ENCODE measurements around the gene LDLRAP1.

The LDLRAP1 gene

DNA sequence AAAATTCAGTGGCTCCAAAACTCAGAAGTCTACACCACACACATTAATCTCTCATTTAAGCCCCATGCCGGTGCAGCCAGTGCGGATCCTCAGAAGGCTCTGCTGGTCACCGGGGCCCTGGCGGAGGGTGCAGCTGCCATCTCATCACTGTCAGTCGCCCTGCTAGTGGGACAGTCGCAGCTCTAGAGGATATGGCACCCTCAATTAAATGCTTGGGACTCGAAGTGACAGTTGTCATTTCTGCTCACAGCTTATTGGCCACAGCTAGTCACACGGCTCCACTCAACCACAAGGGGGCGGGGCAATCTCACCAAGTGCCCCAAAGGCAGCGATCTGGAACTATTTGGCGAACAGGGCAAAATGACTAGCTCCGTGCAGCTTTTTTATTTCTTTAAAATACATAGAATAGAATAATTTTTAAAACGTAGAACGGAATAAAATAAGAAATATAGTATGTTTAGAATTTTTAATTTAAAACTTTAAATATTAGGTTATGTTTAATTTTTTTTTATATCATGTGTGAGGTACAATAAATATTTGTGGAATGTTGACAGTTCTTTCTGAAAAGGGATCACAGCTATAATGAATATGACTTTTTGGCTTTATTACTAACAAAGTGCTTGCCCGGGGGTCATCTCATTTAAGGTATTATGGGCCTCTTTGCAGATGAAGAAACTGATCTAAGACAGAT, 65.2 kb downstream of the LDLRAP1 start:
- peak; percentile 77 to 85 for DNase-seq (ENCODE audit: low read depth in 2 of 2)

DNA sequence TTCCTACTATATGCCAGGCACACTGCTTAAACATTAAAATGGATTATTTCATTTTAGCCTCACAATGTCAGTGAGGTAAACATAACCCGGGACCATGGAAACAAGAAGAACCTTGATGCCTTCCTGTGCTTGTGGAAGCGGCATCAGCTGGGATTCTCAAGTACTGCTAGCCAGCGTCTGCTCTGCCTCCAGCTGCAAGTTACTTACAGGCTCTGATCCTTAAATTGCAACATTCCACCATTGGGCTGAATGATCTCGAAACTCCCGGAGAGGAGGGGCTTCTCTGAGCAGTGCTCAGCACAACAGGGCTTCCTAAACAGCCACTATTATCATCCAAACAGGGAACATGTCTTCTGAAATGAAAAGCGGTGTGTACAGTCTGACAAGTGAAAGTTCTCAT, 66.5 kb downstream of the LDLRAP1 start:
- DNase-seq (ENCODE audit: low read depth in 2 of 2) = no peak

DNA sequence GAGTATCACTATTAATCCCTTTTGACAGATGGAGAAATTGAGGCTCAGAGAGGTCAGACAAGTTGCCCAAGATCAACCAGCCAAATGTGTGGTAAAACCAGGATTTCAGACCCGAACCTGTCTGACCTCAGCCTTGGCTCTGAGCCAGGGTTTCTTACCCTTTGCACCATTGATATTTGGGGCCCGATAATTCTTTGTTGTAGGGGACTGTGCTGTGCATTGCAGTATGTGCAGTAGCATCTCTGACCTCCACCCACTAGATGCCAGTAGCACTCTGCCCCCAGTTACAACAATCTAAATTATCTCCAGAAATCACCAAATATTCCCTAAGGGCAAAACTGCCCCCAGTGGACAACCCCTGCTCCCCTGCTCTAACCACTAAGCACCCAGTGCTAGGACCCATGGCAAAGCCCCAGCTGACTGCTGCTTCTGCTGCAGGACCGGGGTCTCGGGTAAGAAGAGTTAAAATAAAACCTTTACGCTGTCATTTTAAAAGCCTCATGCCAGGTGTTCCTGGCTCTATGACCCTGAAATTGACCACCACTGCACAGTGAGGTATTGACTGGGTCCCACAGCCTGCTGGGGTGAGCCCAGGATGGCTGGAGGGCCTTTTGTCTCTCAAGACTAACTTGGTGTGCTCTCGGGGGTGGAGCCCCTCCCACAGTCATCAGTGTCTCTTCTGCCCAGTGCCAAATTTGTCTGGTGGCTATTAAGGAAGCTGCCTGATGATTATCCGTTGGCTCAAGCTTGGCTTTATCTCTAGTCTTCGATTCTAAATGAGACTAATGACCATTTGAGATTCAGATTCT, 67.6 kb downstream of the LDLRAP1 start:
- DNase-seq (ENCODE audit: low read depth in 2 of 2) = no peak

DNA sequence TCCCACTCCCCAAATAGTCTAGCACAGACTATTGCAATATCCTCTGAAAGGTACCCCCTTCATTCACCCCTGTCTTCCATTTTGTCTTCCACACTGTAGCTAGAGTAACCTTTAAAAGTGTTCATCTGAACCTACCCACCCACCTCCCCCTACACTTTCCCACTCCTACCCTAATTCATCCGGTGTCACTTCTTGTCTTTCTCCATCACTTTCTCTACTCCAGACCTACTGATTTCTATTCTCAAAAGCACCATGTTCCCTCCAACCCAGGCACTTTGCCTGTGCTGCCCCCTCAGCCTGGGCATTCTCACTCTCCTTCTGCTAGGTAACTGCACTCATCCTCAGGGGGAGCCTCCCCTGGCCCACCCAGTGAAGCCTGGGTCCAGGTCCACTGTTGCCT, 68.4 kb downstream of the LDLRAP1 start:
- DNase-seq (ENCODE audit: low read depth in 2 of 2) = no peak

DNA sequence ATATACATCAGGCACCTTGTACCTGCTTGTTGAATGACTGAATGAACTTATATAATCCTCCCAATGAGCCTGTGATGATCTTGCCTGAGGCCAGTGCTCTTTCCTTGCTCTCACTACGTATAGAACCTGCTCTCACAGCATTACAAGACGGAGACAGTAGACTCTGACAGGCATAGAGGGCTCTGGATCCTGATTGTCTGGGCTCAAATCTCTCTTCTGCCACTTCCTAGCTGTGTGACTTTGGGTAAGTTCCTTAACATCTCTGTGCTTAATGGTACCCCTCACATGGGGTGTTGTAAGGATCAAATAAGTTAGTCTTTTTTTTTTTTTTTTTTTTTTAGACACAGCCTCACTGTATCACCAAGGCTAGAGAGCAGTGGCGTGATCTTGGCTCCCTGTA, 69.0 kb downstream of the LDLRAP1 start:
- no peak for DNase-seq (ENCODE audit: low read depth in 2 of 2)

DNA sequence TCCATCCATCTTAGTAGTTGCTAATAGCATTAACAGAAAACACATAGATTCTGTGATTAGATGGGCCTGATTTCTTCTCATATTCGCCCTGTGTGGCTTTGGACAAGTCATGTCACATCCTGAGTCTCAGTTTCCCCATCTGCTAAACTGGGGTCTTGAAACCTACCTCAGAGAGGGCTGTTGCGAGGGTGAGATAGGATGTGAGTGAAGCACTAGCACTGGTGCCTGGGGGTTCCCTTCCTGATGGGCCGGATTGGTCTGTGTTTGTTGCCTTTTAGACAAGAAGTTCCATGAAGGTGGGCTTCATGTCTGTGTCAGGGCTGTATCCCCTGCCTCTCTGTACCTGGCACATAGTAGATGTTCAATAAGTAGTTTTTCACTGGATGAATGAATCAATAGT, 69.7 kb downstream of the LDLRAP1 start:
- DNase-seq (ENCODE audit: low read depth in 2 of 2) = no peak

DNA sequence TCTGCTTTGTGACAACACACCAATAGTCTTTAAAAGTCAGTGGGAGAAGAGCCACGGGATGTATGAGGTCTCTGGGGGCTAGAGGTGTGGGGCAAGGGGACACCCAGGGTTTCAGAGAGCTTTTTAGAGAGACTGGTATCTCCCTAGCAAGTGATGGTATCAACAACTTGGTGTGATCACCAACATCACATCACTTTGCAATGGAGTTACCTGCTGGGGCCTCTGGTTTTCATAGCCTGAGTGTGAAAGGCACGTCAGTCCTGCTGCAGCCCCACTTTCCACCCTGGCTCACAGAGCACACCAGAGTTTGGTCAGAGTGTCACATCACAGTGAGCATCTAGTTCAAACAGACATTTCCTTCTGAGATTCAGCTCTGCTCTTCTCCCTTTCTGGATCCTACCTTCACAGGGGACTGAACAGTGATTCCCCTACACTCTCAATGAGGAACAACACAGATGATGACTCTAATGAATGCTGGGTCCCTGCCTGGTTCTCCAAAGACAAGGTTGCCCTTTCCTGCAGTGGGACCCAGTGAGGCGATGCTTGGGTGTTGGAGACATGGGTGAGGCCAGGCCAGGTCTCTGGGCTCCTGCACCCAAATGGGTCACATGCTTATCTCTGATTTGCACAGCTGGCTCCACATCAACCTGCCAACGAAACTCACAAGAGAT, 71.2 kb downstream of the LDLRAP1 start:
- no peak for DNase-seq (ENCODE audit: low read depth in 2 of 2)

DNA sequence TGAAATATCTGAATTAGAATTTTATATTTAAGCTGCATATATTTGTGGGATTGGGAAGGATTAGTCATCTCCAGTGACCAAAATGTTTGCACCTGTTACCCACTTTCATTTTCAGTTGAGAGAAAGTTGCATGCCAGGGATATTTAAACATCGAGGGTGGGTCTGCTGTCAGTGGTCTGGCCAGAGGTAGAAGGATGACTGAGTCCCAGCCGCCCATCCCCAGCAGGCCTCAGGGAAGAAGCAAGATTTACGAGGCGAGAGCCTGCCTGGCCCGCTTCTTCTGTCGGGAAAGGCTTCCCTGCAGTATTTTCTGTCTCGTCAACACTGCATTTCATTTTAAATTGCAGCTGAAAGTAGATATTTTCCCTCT, 71.8 kb downstream of the LDLRAP1 start:
- DNase-seq (ENCODE audit: low read depth in 2 of 2) = no peak

DNA sequence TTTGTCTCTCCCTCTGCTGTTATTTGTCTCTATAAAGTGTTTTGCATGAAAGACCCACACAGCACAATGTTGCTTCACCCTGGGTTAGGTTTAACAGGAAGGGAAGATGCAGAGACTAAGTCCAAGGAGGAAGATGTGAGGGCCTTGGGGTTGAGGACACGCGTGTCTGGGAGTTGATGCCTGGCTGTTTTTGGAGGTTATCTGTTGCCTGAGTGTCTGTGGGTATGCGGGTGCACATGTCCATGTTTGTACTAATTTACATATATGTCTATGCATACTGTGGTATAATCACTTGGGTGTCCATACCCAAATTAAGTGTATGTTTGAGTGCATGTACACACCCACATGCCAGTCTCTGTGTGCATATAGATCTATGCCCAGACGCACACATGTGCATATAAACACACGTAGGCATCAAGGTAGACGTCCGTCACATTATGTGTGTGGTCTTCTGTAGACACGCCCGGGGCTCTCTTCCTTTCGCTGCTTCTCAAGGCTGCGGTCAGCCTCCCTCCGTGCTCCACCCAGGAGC, 72.2 kb downstream of the LDLRAP1 start:
- no peak for DNase-seq (ENCODE audit: low read depth in 2 of 2)

DNA sequence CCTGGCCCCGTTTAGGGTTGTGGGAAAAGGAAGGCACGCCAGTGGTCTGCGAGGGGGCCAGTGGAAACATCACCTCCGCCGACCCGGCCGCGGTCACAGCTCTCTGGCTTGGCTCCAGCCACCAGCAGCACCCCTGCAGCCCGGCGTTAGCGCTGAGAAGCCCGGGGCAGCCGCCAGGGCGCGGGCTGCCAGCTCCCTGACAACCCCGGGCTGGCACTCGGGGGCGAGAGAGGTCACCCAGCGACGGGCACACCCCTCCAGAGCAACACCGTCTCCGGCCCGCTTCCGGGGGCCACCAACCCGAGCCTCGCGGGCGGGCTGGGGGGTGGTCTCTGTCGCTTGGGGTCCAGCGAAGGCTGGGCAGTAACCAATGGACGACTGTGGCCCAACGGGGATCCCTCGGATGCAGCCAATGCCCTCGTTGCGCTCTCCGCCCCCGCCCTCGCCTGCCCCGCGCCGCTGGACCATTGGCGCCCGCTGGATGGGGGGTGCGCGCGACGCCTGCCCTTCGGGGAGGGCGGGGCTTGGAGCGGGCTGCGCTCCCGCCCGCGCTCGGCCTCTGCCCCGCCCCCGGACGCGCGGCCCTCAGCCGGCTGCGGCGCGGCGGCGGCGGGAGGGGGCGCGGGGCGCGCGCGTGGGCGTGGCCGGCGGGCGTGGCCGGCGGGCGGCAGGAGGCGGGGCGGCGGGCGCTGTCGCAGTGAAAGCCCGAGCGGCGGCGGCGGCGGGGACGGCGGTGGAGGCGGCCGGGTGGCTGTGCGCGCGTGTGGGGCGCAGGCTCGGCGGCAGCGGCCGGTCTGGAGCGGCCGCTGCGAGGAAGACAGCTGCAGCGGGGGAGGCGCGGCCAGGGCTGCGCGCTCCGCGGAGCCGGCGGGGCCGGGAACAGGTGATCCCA, 72.9 kb downstream of the LDLRAP1 start, which contains the start of gene MAN1C1:
TSS of gene MAN1C1 (plus strand) at position 697 of the 892 bp plus-strand sequence. CDS start 1,007 bp downstream, outside the sequence.
- peak; percentile 45 to 67 for DNase-seq (ENCODE audit: low read depth in 2 of 2)

DNA sequence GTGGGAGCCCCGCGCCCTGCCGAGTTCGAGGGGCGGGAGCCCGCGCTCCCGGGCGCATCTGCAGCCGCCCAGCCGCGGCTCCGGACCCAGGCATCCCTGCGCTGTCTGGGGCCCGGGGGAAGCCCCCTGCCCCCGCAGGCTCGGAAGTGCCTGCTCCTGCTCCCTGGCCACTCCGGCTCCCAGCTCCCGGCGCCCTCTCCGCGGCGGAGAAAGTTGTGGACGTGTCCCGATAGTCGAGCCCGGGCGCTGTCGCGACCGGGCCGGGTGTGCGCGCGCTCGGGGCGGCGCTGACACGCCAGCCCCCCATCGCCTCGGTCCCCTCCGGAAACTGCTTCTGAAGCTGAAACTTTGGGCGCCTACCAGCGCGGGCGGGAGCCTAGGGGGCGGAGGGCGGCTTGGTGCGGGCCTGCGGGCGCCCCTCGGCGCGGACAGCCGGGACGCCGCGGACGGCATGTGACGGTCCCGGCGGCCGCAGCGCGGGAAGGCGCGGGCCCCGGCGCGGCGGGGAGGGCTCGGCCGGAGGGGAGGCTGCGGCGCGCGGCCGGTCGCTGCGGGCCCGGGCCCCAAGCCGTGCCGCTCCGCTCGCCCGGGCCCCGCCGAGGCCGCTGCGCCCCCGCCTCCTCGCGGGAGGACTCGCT, 73.7 kb downstream of the LDLRAP1 start:
- DNase-seq (ENCODE audit: low read depth in 2 of 2) = no peak

DNA sequence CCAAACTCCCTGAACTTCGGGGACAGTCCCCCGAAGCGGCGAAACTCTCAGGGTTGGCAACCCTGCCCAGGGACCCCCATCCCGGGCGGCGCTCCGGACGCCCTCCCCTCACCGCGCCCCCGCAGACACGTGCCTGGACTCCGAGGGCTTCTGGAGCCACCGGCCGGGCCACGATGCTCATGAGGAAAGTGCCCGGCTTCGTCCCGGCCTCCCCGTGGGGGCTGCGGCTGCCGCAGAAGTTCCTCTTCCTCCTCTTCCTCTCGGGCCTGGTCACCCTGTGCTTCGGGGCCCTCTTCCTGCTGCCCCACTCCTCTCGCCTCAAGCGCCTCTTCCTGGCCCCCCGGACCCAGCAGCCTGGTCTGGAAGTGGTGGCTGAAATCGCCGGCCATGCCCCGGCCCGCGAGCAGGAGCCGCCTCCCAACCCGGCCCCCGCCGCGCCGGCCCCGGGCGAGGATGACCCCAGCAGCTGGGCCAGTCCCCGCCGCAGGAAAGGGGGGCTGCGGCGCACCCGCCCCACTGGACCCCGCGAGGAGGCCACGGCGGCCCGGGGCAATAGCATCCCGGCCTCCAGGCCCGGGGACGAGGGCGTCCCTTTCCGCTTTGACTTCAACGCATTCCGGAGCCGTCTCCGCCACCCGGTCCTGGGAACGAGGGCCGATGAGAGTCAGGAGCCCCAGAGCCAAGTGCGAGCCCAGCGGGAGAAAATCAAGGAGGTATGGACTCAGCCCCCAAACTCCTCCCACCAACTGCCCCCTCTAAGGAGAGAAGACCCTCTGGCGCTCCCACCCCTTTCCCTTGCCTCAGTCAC, 74.4 kb downstream of the LDLRAP1 start:
- no peak for DNase-seq (ENCODE audit: low read depth in 2 of 2)

DNA sequence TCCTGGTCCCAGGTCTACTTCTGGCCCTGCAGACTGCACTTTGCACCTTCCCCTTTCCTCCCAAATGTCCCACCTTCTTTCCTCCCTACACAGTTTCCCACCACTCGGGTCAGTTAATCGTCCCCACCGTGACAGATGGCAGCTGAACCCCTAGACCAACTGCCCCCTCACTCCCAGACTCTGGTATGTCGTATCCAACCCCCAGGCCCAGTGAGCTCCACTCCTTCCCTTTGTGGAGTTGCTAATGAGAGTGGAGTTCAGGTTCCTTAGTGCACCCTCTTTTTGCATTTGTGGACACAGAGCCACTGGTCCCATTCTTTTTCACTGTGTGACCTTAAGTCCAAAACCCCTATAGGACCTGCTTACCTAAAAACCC, 75.0 kb downstream of the LDLRAP1 start:
- DNase-seq (ENCODE audit: low read depth in 2 of 2) = no peak

Data from stimulated activated CD4-positive, alpha-beta T cell treated with anti-CD3 and anti-CD28 coated beads, Interleukin-15, amount 100 ng/mL, for 48 hours (primary cell).